K562 (cell line): ENCODE results near the gene DOCK4. TPM values are rescaled to one million over a fixed set of nuclear protein-coding genes. Genes with fewer than 3 reads are reported as not detected.

Experiments used
- ATAC-seq: fragments of 200-7000 bp; cut with Tn5 transposase; 3 replicates; pipeline ENCODE4 v1.9.1; 2020; ENCODE audit warnings: moderate library complexity
- BruUV-seq: library from RNA; stranded (reverse); fragments of 400-500 nt; replicated peaks from 2 replicates; lab custom pipeline; 2021; lab: Mats Ljungman, UMichigan
- CTCF ChIA-PET: fragments of 300-600 bp; formaldehyde crosslinking; extraction: SDS; loops from one replicate; lab custom pipeline; 2021; ENCODE audit warnings: low intra/inter-chr PET ratio; lab: Yijun Ruan, JAX
- POLR2A ChIA-PET: fragments of 300-600, 350-650 bp; sonication (Branson Sonifier 250); formaldehyde crosslinking; extraction: SDS; loops from one replicate; lab custom pipeline; 2021; ENCODE audit warnings: antibody characterized with exemption, inconsistent platforms; lab: Yijun Ruan, JAX
- DNase-seq, 4 experiments: peaks; one replicate each; pipeline versions ENCODE4 v3.0.0 to v3.0.0-alpha.2; 2011 to 2018; ENCODE audit warnings: low spot score in 3 of 4, mixed read lengths in 3 of 4; ENCODE audit errors: extremely low read depth in 1 of 4
- FAIRE-seq: peaks from 2 replicates; lab custom pipeline; 2011; peaks lifted over from hg19 to GRCh38; lab: Jason Lieb, UNC
- H2AFZ ChIP-seq: 2 replicates; pipeline ENCODE4 v1.6.0; 2011; ENCODE audit warnings: low read depth, low read length, control low read depth, inconsistent platforms
- H3K27ac ChIP-seq: fragments of 200-600 bp; 3 replicates; pipeline ENCODE4 v1.8.0; 2011; ENCODE audit warnings: low read depth, mild to moderate bottlenecking, control low read depth, inconsistent platforms, low read length, moderate library complexity, mixed read lengths; ENCODE audit errors: extremely low read depth
- H3K27me3 ChIP-seq, 2 experiments: fragments of 300-600 bp in 1 of 2; 2 replicates in 1 of 2; 3 replicates in 1 of 2; pipeline versions ENCODE4 v1.6.0 to v1.8.0; 2011; ENCODE audit warnings: inconsistent platforms in 2 of 2, low read length in 2 of 2, mild to moderate bottlenecking in 1 of 2, mixed read lengths in 1 of 2, moderate library complexity in 1 of 2; ENCODE audit not compliant: control insufficient read depth in 2 of 2, insufficient read depth in 2 of 2
- H3K36me3 ChIP-seq: fragments of 300-600 bp; 3 replicates; pipeline ENCODE4 v1.8.0; 2011; ENCODE audit warnings: mild to moderate bottlenecking, low read length, inconsistent platforms; ENCODE audit not compliant: control insufficient read depth, insufficient read depth
- H3K4me1 ChIP-seq, 2 experiments: fragments of 200-600 bp in 1 of 2; replicated peaks in 1 of 2; 2 replicates in 1 of 2; 3 replicates in 1 of 2; pipeline versions ENCODE4 v1.5.1 to v1.8.0; 2011; ENCODE audit warnings: inconsistent platforms in 2 of 2, low read length in 2 of 2, mild to moderate bottlenecking in 1 of 2, mixed read lengths in 1 of 2, moderate library complexity in 1 of 2; ENCODE audit not compliant: control insufficient read depth in 2 of 2, insufficient read depth in 2 of 2
- H3K4me2 ChIP-seq: 2 replicates; pipeline ENCODE4 v1.6.1; 2011; ENCODE audit warnings: low read length, control low read depth, inconsistent platforms, mixed read lengths; ENCODE audit not compliant: insufficient read depth
- H3K4me3 ChIP-seq: fragments of 200-600 bp; sonication (generic), shearing (Covaris generic); 2 replicates; pipeline ENCODE4 v1.5.1; 2016; ENCODE audit warnings: control low read depth, inconsistent platforms
- H3K79me2 ChIP-seq: fragments of 200-600 bp; 3 replicates; pipeline ENCODE4 v1.8.0; 2011; ENCODE audit warnings: low read length, inconsistent platforms; ENCODE audit not compliant: control insufficient read depth, insufficient read depth
- H3K9ac ChIP-seq, 2 experiments: 2 replicates each; pipeline versions ENCODE4 v1.6.0 to v1.6.1; 2011; ENCODE audit warnings: low read depth in 2 of 2, low read length in 2 of 2, control low read depth in 1 of 2, inconsistent platforms in 1 of 2, mild to moderate bottlenecking in 1 of 2, mixed read lengths in 1 of 2; ENCODE audit not compliant: insufficient read depth in 1 of 2
- H3K9me1 ChIP-seq: one replicate; pipeline ENCODE4 v1.6.0; 2011; ENCODE audit warnings: inconsistent platforms, mild to moderate bottlenecking, low read length, moderate library complexity; ENCODE audit not compliant: control insufficient read depth, insufficient read depth
- H3K9me3 ChIP-seq: replicated peaks from 2 replicates; pipeline ENCODE4 v1.5.1; 2011; ENCODE audit warnings: low read depth, low read length, inconsistent platforms; ENCODE audit not compliant: control insufficient read depth, insufficient read depth
- H4K20me1 ChIP-seq: replicated peaks from 2 replicates; pipeline ENCODE4 v1.6.1; 2011; ENCODE audit warnings: low read length, inconsistent platforms, mixed read lengths; ENCODE audit not compliant: control insufficient read depth, insufficient read depth
- MCM3 ChIP-seq: fragments of 450-650 bp; IDR thresholded peaks from 2 replicates; pipeline ENCODE4 v1.6.1; 2016
- WGBS: fragments of 100-300 bp; shearing (Covaris generic); methylation state at CpG from one replicate; pipeline ENCODE4 v1.1.6; 2016; ENCODE audit warnings: low coverage, mixed read lengths; ENCODE audit not compliant: insufficient coverage; ENCODE audit errors: missing lambda C conversion rate; 5-methylcytosine and 5-hydroxymethylcytosine counted together
- in situ Hi-C: fragments of 300-500 bp; cut with MboI; formaldehyde crosslinking; loops from 4 replicates; pipeline ENCODE4 v1.15.0; 2018; ENCODE audit warnings: inconsistent platforms, mixed read lengths
- intact Hi-C: fragments of 100-400 bp; cut with micrococcal nuclease; formaldehyde crosslinking; loops from 2 replicates; pipeline ENCODE4 v1.14.2; 2022
- polyA plus RNA-seq, 8 experiments: library from polyadenylated mRNA; depleted of rRNA in 4 of 8; stranded (reverse) in 5 of 8; unstranded in 3 of 8; fragments of >200 nt; fragmentation: Nextera tagmentation in 2 of 8; fragmentation: Illumina TruSeq in 1 of 8; extraction: Ambion mirVana in 2 of 8; extraction: Trizol in 1 of 8; gene quantifications; 2 replicates each; pipeline versions ENCODE4 v1.2.1 to v1.2.3, GENCODE V29; 2011 to 2014; ENCODE audit warnings: inconsistent platforms in 1 of 8, missing spikeins in 1 of 8
- total RNA-seq, 7 experiments: library from RNA; depleted of rRNA in 6 of 7; stranded (reverse); fragments of >200 nt in 6 of 7; fragmentation: Illumina TruSeq in 2 of 7; extraction: Trizol in 2 of 7; gene quantifications; 2 replicates each; pipeline versions ENCODE4 v1.2.1 to v1.2.3, GENCODE V29; 2011 to 2021; ENCODE audit warnings: low replicate concordance in 1 of 7
- TF ChIP-seq, protein P1 (sequence below): fragments of 250-450 bp; sonication (Bioruptor Pico); IDR thresholded peaks from 2 replicates; pipeline ENCODE4 v1.8.0; 2022; ENCODE audit warnings: inconsistent platforms, mild to moderate bottlenecking, moderate library complexity, borderline replicate concordance
- TF ChIP-seq, protein P2 (sequence below): fragments of 250-450 bp; sonication (Bioruptor Pico); IDR thresholded peaks from 2 replicates; pipeline ENCODE4 v1.5.0; 2021; ENCODE audit warnings: mild to moderate bottlenecking, moderate library complexity

DOCK4 gene
- total and polyA plus RNA-seq, 9 of the 15 experiments (the other 6 are each of a cell fraction or from before 2014, with no cell fraction given), result 0.42 to 5.7 (median 2.3) TPM

DNA sequence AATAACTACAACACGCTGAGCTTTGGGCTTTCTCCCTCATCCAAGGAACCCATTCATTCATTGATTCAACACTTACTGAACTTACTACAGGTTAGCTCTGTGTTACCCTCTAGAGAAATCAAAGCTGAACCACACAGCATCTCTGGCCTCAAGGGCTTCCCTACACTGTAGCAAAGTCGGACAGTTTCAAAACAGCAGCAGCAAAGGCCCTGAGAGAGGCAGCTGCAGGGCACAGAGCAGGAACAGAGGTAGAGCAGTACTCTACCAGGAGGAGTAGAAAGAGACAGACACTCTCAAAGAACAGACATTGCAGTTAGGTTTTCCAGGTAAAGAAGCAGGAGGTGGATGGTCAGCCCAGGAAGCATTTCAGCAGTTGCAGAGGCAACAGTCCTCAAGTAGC lies 16.1 kb downstream of the DOCK4 start:
- H3K27ac ChIP-seq, result no peak overlapping the region
- H3K4me1 ChIP-seq, result no peaks in the 10 kb centered on the region
- intact Hi-C loops, result no loop called here
- BruUV-seq, result no TSS peak
- ATAC-seq (peak; percentile 33; the same call in 1 of the 3 replicates), FAIRE-seq (no peak), DNase-seq (no peak)
- H3K9me1 ChIP-seq, result no peaks in the 10 kb centered on the region
- H3K79me2 ChIP-seq, result no peaks in the 10 kb centered on the region
- H3K4me3 ChIP-seq, result no peak overlapping the region
- no peaks in the 10 kb centered on the region for H3K9me3 ChIP-seq
- WGBS, result 2% methylated on average over 2 of the region's 2 CpGs
- H3K36me3 ChIP-seq, result no peaks in the 10 kb centered on the region
- H3K9ac ChIP-seq, result no peak overlapping the region
- no peak overlapping the region for H2AFZ ChIP-seq
- ChIA-PET CTCF (no interaction called here), POLR2A (interaction anchor here (0.6 kb wide), 2 partner anchors 17 to 522 kb away, joined by 3 read pairs; no protein-coding TSS in a partner anchor)
- TF ChIP-seq, protein P1, sequence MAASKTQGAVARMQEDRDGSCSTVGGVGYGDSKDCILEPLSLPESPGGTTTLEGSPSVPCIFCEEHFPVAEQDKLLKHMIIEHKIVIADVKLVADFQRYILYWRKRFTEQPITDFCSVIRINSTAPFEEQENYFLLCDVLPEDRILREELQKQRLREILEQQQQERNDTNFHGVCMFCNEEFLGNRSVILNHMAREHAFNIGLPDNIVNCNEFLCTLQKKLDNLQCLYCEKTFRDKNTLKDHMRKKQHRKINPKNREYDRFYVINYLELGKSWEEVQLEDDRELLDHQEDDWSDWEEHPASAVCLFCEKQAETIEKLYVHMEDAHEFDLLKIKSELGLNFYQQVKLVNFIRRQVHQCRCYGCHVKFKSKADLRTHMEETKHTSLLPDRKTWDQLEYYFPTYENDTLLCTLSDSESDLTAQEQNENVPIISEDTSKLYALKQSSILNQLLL, result peak; percentile 74; the same call in 1 of the 2 replicates
- TF ChIP-seq, protein P2, sequence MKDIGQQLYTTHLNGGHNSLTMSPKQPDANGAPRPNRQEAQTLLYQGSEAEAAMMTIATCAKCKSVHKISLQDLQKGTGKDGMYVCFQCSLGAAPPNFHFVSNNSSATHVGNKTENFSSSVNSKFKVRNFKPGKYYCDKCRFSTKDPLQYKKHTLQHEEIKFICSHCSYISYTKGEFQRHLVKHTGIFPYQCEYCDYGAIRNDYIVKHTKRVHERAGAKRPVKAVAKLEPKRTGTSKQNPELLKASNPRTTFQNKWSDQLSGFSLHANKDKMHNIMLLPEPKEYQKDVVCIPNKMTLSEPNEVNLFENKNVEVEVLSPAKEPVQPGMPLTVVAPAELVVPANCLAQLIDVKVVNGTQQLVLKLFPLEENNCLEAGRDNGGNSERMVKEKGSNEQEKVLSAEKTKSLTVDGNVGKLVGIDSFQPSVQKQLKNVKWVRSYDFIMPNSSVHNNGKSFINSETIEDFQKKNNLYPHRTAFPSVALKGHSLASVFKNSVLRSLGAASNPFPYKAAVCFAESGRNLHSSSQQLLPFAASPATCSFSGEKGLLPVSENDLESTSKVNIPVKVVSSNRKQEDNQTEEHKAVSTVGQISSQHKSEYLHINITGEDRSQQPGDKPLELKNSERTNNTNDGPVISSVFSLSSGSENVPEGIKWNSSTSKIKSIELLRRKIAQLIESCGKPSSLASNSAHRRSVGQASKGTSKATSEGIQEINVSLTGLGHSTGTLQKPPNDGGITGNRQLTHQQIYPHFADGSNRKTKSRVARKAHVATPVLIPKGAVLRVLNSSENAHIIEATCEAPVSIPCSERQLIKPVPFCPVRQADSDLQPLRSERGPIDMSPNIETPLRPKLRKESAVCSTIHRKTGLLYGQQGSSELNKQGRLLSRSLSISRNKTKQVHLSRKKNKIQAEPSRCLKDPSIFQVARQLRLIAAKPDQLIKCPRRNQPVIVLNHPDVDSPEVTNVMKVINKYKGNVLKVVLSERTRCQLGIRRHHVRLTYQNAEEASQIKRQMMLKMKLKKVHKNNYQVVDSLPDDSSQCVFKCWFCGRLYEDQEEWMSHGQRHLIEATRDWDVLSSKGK, result no peak
- TF ChIP-seq MCM3, result 0 out of 2 replicates have a peak, but pooled peaks have one; percentile 17
- in situ Hi-C loops, result no loop called here
- no peaks in the 10 kb centered on the region for H4K20me1 ChIP-seq
- peaks cover 9 to 20% of the 10 kb centered on the region in 2 experiments; a peak in 4 of 5 replicates for H3K27me3 ChIP-seq
- H3K4me2 ChIP-seq, result no peak overlapping the region
